Keratinocyte (primary cell): ENCODE results near the gene TLR1.

Source experiments
- EZH2 ChIP-seq: IDR thresholded peaks from one replicate; pipeline ENCODE4 v1.6.1; 2012; ENCODE audit warnings: inconsistent platforms, mild to moderate bottlenecking, low read length, moderate library complexity
- TF ChIP-seq, protein P1 (sequence below), 3 experiments: IDR thresholded peaks in 1 of 3; conservative IDR thresholded peaks in 1 of 3; optimal IDR thresholded peaks in 1 of 3; 2 replicates in 2 of 3; 3 replicates in 1 of 3; pipeline versions ENCODE3 to v1.5.1; 2011; ENCODE audit warnings: low read length in 3 of 3, mild to moderate bottlenecking in 3 of 3, moderate library complexity in 2 of 3, control low read depth in 1 of 3, inconsistent platforms in 1 of 3; ENCODE audit not compliant: insufficient read depth in 2 of 3; ENCODE audit errors: extremely low read depth in 1 of 3

DNA sequence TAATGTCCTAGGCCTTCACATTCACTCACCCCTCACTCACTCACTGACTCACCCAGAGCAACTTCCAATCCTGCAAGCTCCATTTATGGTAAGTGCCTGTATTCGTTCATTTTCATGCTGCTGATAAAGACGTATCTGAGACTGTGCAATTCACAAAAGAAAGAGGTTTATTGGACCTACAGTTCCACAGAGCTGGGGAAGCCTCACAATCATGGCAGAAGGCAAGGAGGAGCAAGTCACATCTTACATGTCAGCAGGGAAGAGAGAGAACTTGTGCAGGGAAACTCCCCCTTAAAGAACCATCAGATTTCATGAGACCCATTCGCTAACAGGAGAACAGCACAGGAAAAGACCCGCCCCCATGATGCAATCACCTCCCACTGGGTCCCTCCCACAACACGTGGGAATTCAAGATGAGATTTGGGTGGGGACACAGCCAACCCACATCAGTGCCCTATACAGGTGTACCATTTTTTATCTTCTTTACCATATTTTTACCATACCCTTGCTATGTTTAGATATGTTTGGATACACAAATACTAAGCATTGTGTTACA lies 18.2 kb upstream of the TLR1 start:
- TF ChIP-seq, protein P1, sequence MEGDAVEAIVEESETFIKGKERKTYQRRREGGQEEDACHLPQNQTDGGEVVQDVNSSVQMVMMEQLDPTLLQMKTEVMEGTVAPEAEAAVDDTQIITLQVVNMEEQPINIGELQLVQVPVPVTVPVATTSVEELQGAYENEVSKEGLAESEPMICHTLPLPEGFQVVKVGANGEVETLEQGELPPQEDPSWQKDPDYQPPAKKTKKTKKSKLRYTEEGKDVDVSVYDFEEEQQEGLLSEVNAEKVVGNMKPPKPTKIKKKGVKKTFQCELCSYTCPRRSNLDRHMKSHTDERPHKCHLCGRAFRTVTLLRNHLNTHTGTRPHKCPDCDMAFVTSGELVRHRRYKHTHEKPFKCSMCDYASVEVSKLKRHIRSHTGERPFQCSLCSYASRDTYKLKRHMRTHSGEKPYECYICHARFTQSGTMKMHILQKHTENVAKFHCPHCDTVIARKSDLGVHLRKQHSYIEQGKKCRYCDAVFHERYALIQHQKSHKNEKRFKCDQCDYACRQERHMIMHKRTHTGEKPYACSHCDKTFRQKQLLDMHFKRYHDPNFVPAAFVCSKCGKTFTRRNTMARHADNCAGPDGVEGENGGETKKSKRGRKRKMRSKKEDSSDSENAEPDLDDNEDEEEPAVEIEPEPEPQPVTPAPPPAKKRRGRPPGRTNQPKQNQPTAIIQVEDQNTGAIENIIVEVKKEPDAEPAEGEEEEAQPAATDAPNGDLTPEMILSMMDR (optimal IDR thresholded peaks at IDR 0.05 in 1 of 3, IDR thresholded peaks at IDR 0.05 in 1 of 3, conservative IDR thresholded peaks at IDR 0.05 in 1 of 3; ENCODE audit: extremely low read depth in 1 of 3, insufficient read depth in 2 of 3, low read length in 3 of 3) = no peak
- no peak for TF ChIP-seq EZH2
